Measurements from ENCODE around the gene RPE.

GRCh38 chr2:209993968-209994367 lies 8.5 kb upstream of the RPE start:
- TF ChIP-seq CTCF (optimal IDR thresholded peaks at IDR 0.05 in 1 of 3, IDR thresholded peaks at IDR 0.05 in 1 of 3, conservative IDR thresholded peaks at IDR 0.05 in 1 of 3; ENCODE audit: extremely low read depth in 1 of 3, insufficient read depth in 2 of 3, low read length in 3 of 3): no peak
- no peak for TF ChIP-seq EZH2 (IDR thresholded peaks at IDR 0.05; ENCODE audit: low read length)
